ENCODE results near the gene ADAMTS2.

DNA sequence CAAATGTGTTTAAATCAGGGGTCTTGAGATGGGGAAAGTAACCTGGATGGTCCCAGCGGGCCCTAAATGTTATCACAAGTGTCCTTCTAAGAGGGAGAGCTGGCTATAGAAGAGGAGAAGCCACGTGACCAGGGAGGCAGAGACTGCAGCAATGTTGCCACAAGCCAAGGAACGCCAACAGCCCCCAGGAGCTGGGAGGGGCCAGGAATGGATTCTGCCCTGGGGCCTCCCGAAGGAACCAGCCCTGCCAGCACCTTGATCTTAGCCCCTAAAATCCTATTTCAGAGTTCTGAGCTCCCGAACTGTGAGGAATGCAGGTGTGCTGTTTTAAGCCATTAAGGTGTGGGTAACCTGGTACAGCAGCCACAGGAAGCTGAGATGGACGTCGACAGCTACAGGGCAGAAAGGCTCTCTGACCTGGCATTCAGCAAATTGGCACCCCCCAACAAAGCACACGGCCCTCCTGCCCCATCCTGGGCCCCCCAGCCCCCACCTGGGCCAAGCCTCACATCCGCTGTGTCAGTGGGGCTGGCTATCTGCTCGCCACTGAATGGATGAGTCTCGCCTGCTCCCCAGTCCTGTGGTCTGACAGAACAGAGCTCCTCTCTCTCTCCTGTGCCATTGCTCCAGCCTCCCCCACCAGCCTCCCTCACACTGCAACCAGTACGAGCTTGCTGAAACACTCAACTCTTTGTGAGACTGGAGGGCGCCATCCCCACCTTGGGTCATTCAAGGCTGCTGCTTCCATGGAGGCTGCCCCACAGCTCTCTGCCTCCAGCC, 78.8 kb downstream of the ADAMTS2 start:
- no peak for TF ChIP-seq ZNF384 (IDR thresholded peaks at IDR 0.05)
- no peak for TF ChIP-seq NFRKB (IDR thresholded peaks at IDR 0.05)
- no peak for TF ChIP-seq FOXA1 (IDR thresholded peaks at IDR 0.05)
- no peak for TF ChIP-seq HDGF (IDR thresholded peaks at IDR 0.05; ENCODE audit: borderline replicate concordance)
- no peak for TF ChIP-seq FOXM1 (IDR thresholded peaks at IDR 0.05; ENCODE audit: borderline replicate concordance)
- no peak for TF ChIP-seq ELF4 (IDR thresholded peaks at IDR 0.05)
